K562 (cell line): ENCODE results near the gene SERPINE3.

ENCODE experiments used
- CBX8 ChIP-seq: fragments of 200-600 bp; sonication (generic); IDR thresholded peaks from 2 replicates; pipeline ENCODE4 v1.6.1; 2012; ENCODE audit warnings: borderline replicate concordance, mixed run types, low read depth, mild to moderate bottlenecking, moderate library complexity, mixed read lengths, low read length, control low read depth, inconsistent platforms; ENCODE audit not compliant: poor library complexity, severe bottlenecking; ENCODE audit errors: extremely low read depth
- CLOCK ChIP-seq: fragments of 250-450 bp; sonication (Bioruptor Pico); IDR thresholded peaks from 2 replicates; pipeline ENCODE4 v1.4.0; 2020; ENCODE audit warnings: mild to moderate bottlenecking, moderate library complexity, borderline replicate concordance
- CTCF ChIP-seq, 3 experiments: IDR thresholded peaks in 2 of 3; conservative IDR thresholded peaks in 1 of 3; 2 replicates each; pipeline ENCODE4 v1.5.1; 2011 to 2012; ENCODE audit warnings: low read length in 3 of 3, mild to moderate bottlenecking in 3 of 3, control low read depth in 2 of 3, improper control_type of control experiment in 1 of 3, inconsistent platforms in 1 of 3, low read depth in 1 of 3, mixed read lengths in 1 of 3, moderate library complexity in 1 of 3; ENCODE audit not compliant: insufficient read depth in 2 of 3
- EP300 ChIP-seq: IDR thresholded peaks from 2 replicates; pipeline ENCODE4 v1.6.1; 2012; ENCODE audit warnings: low read length, improper control_type of control experiment
- FOSL1 ChIP-seq: fragments of 200-800 bp; sonication (Bioruptor generic); conservative IDR thresholded peaks from 2 replicates; pipeline ENCODE4 v1.6.1; 2016; ENCODE audit warnings: missing genetic modification characterization, missing compliant biosample characterization
- GABPA ChIP-seq: fragments of 200-800 bp; sonication (Bioruptor generic); conservative IDR thresholded peaks from 2 replicates; pipeline ENCODE4 v1.6.1; 2016; ENCODE audit warnings: low read depth, missing genetic modification characterization, missing compliant biosample characterization
- NFIC ChIP-seq: fragments of 450-650 bp; IDR thresholded peaks from 2 replicates; pipeline ENCODE4 v1.6.1; 2017; ENCODE audit warnings: mild to moderate bottlenecking, inconsistent platforms
- NKRF ChIP-seq: fragments of 450-650 bp; IDR thresholded peaks from 2 replicates; pipeline ENCODE4 v1.6.1; 2016; ENCODE audit warnings: borderline replicate concordance
- POLR2AphosphoS5 ChIP-seq: IDR thresholded peaks from 2 replicates; pipeline ENCODE4 v1.6.1; 2011; ENCODE audit warnings: mild to moderate bottlenecking, low read depth, low read length, moderate library complexity; ENCODE audit not compliant: control insufficient read depth, insufficient read depth
- YY1 ChIP-seq, 3 experiments: IDR thresholded peaks; 2 replicates each; pipeline ENCODE4 v1.6.1; 2011; ENCODE audit warnings: low read length in 2 of 3, mild to moderate bottlenecking in 2 of 3, moderate library complexity in 2 of 3, borderline replicate concordance in 1 of 3, control low read depth in 1 of 3, low read depth in 1 of 3; ENCODE audit not compliant: insufficient read depth in 3 of 3, insufficient replicate concordance in 2 of 3, control insufficient read depth in 1 of 3, insufficient read length in 1 of 3; ENCODE audit errors: extremely low read depth in 1 of 3

DNA sequence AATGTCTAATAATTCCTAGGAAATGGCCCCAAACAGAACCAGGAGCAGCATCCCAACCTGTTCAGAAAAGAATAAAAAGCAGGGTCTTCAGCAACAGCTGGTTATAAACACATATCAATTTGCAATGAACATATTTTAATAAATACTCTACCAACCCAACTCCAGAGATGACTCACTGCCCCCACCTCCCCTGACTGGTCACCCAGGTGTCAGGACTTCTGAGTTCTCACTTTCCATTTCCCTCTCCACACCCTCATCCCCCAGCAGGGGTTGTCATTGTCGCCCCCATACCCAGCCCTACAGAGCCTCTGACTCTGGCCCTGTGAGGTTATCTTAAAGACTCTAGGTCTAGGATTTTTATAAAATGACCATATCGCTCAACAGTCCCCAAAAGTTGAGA is 6.9 kb downstream of the SERPINE3 start:
- TF ChIP-seq NFIC (no peak), FOSL1 (no peak), YY1 (IDR thresholded peaks at IDR 0.05; ENCODE audit: borderline replicate concordance in 1 of 3, control insufficient read depth in 1 of 3, extremely low read depth in 1 of 3, insufficient read depth in 3 of 3, insufficient read length in 1 of 3, insufficient replicate concordance in 2 of 3, low read depth in 1 of 3, low read length in 2 of 3) (no peak), CBX8 (no peak), GABPA (no peak), NKRF (no peak), EP300 (no peak), POLR2AphosphoS5 (no peak), CTCF (IDR thresholded peaks at IDR 0.05 in 2 of 3, conservative IDR thresholded peaks at IDR 0.05 in 1 of 3; ENCODE audit: insufficient read depth in 2 of 3, low read depth in 1 of 3, low read length in 3 of 3) (no peak), CLOCK (no peak)
